ENCODE results near the gene FOXD4L3.
"Not testable (repeated sequence)": the region's sequence is repeated elsewhere in the genome, so short reads cannot be mapped to it uniquely, and the experiment has no call there.

The FOXD4L3 gene

DNA sequence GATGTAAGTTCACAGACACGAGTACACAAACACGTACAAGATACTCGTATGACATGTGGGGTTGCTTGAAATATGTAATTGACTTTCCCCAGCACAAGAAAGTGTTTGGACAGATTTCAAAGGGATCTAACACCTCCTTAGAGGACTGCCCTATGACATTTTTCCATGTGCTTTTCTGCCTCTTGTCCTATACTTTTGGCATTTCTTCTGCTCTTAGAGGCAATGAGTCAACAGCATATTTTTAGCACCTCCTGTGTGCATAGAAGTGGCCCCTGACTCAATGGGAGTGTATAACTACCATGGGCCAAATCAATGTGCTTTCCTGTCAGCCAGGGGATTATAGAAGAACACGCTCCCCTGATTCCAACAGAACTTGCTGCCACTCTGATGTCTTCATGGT, 49.0 kb downstream of the FOXD4L3 start:
- not testable (repeated sequence) for DNase-seq

All from activated naive CD4-positive, alpha-beta T cell (primary cell).